ENCODE results near the gene PLEKHG3.

DNA sequence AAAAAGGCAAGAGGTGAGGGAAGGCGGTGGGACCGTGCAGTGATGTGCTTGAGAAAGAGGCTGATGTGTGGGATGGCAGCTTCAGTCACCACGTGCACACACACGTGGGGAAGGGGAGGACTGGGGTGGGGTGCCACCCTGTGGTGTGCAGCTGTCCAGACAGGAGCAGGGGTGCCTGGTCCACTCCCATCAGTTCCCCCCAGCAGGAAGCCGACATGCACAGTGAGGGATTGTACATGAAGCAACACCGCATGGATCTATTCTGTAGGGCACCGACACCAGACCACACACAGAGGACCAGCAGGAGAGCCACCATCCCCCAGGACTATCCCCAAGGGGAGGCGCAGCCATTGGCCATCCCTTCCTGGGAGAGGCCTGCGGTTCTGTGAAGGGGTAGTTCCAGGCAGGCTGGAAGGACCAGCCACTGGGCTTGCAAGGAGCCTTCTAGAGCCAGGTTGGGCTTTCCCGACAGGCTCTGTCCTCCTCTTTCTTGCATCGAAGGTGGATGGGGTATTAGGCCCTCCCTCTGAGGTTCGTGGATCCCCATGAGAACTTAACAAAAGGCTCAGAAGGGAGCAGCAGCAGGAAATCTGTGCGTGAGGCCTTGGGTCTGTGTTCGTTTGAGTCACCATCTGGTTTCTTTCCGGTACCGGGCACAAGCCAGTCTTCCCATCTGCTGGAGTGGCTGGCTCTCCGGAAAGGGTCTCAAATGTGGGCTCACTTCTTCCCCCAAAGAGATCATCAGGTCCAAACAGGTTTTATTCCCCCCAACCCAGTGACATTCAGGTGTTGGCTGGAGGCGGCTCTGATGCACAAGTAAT is 59.8 kb downstream of the PLEKHG3 start:
- TF ChIP-seq, protein P1, sequence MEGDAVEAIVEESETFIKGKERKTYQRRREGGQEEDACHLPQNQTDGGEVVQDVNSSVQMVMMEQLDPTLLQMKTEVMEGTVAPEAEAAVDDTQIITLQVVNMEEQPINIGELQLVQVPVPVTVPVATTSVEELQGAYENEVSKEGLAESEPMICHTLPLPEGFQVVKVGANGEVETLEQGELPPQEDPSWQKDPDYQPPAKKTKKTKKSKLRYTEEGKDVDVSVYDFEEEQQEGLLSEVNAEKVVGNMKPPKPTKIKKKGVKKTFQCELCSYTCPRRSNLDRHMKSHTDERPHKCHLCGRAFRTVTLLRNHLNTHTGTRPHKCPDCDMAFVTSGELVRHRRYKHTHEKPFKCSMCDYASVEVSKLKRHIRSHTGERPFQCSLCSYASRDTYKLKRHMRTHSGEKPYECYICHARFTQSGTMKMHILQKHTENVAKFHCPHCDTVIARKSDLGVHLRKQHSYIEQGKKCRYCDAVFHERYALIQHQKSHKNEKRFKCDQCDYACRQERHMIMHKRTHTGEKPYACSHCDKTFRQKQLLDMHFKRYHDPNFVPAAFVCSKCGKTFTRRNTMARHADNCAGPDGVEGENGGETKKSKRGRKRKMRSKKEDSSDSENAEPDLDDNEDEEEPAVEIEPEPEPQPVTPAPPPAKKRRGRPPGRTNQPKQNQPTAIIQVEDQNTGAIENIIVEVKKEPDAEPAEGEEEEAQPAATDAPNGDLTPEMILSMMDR (IDR thresholded peaks at IDR 0.05), result no peak
- no peak for TF ChIP-seq POLR2A (IDR thresholded peaks at IDR 0.05)
